Thyroid gland (tissue), 4 donors: ENCODE data around the gene DMD. TPM values are rescaled to one million over a fixed set of nuclear protein-coding genes. Genes with fewer than 3 reads are reported as not detected.

Experiments
- DNase-seq, 2 donors: peaks; one replicate each; pipeline ENCODE4 v3.0.0-alpha.2; 2019
- H3K27ac ChIP-seq, 3 donors: fragments of 200-600 bp; sonication (generic); 1 replicate in 2 of 3; 2 replicates in 1 of 3; pipeline ENCODE4 v1.5.1; 2016 to 2019; ENCODE audit warnings: mild to moderate bottlenecking in 1 of 3, moderate library complexity in 1 of 3
- H3K27me3 ChIP-seq: fragments of 200-600 bp; sonication (generic); one replicate; pipeline ENCODE4 v1.5.1; 2019
- H3K36me3 ChIP-seq, 2 donors: fragments of 200-600 bp; sonication (generic); one replicate each; pipeline ENCODE4 v1.5.1; 2016 to 2019
- H3K4me1 ChIP-seq, 2 donors: fragments of 200-600 bp; sonication (generic); one replicate each; pipeline ENCODE4 v1.5.1; 2017 to 2019
- H3K4me3 ChIP-seq, 3 donors: fragments of 200-600 bp; sonication (generic); replicated peaks in 1 of 3; 1 replicate in 2 of 3; 2 replicates in 1 of 3; pipeline ENCODE4 v1.5.1; 2016; ENCODE audit warnings: mild to moderate bottlenecking in 1 of 3
- H3K9me3 ChIP-seq: fragments of 200-600 bp; sonication (generic); one replicate; pipeline ENCODE4 v1.5.1; 2017
- CTCF ChIP-seq, 6 experiments: fragments of 200-600 bp in 3 of 6; fragments of 450-650 bp in 3 of 6; sonication (generic) in 3 of 6; IDR thresholded peaks; one replicate each; pipeline ENCODE4 v1.5.1; 2016 to 2019; ENCODE audit warnings: antibody characterized with exemption in 6 of 6, mild to moderate bottlenecking in 2 of 6, inconsistent platforms in 1 of 6, moderate library complexity in 1 of 6
- POLR2A ChIP-seq, 2 donors: fragments of 450-650 bp; IDR thresholded peaks; one replicate each; pipeline ENCODE4 v1.6.1; 2017; ENCODE audit warnings: antibody characterized with exemption in 2 of 2, mild to moderate bottlenecking in 2 of 2, moderate library complexity in 1 of 2
- WGBS, 2 donors: methylation state at CpG; one replicate each; pipeline ENCODE4 v1.1.5; 2017; 5-methylcytosine and 5-hydroxymethylcytosine counted together
- intact Hi-C: fragments of 100-400 bp; cut with DNase I; formaldehyde crosslinking; loops from one replicate; pipeline ENCODE4 v1.15.1; 2023
- total RNA-seq, 4 donors: library from RNA; depleted of rRNA; stranded (reverse); fragments of >200 nt; gene quantifications; one replicate each; pipeline ENCODE4 v1.2.3, GENCODE V29; 2016

The DMD gene
- total RNA-seq, 4 donors from 2014 or later, result 16.5 to 24.0 (median 21.7) TPM

- Histone ChIP-seq H3K36me3 (no peaks in the 10 kb centered on the region), H3K27me3 (no peaks in the 10 kb centered on the region), H3K27ac (no peak overlapping the region), H3K4me3 (no peak overlapping the region), H3K9me3 (no peaks in the 10 kb centered on the region), H3K4me1 (no peaks in the 10 kb centered on the region)
- no peak for DNase-seq
- TF ChIP-seq POLR2A (IDR thresholded peaks at IDR 0.05) (no peak), CTCF (IDR thresholded peaks at IDR 0.05) (no peak)
- intact Hi-C loops, result no loop called here
- 86 to 94% methylated on average over 2 of the region's 2 CpGs for whole genome bisulfite sequencing, 2 donors
Observed at GRCh38 chrX:32572644-32573043, 638.7 kb downstream of the DMD start.

GRCh38 chrX:32571579-32571978 lies 639.8 kb downstream of the DMD start:
- intact Hi-C loops, result no loop called here
- Histone ChIP-seq H3K27me3 (no peaks in the 10 kb centered on the region), H3K9me3 (no peaks in the 10 kb centered on the region), H3K4me3 (no peak overlapping the region), H3K27ac (no peak overlapping the region), H3K4me1 (no peaks in the 10 kb centered on the region), H3K36me3 (no peaks in the 10 kb centered on the region)
- no peak for TF ChIP-seq CTCF (IDR thresholded peaks at IDR 0.05)
- no peak for TF ChIP-seq POLR2A (IDR thresholded peaks at IDR 0.05)
- no peak for DNase-seq
- 57 to 72% methylated on average over 2 of the region's 2 CpGs for WGBS, 2 donors

- DNase-seq, result no peak
- Histone ChIP-seq H3K36me3 (no peaks in the 10 kb centered on the region), H3K9me3 (no peaks in the 10 kb centered on the region), H3K27me3 (no peaks in the 10 kb centered on the region), H3K27ac (no peak overlapping the region), H3K4me1 (no peaks in the 10 kb centered on the region), H3K4me3 (no peak overlapping the region)
- WGBS, 2 donors, result 67 to 70% methylated on average over 4 of the region's 4 CpGs
- no peak for TF ChIP-seq CTCF (IDR thresholded peaks at IDR 0.05)
- TF ChIP-seq POLR2A (IDR thresholded peaks at IDR 0.05), result no peak
- intact Hi-C loops, result no loop called here
Observed at GRCh38 chrX:32562261-32562660, 649.1 kb downstream of the DMD start.

- intact Hi-C loops, result no loop called here
- WGBS, 2 donors, result 58 to 86% methylated on average over 1 of the region's 1 CpG
Observed at GRCh38 chrX:32545101-32545500, 666.2 kb downstream of the DMD start.

GRCh38 chrX:32538554-32538953 lies 672.8 kb downstream of the DMD start:
- intact Hi-C loops, result loop anchor here (10.0 kb wide), 1 partner anchor 136 kb away; no protein-coding TSS in a partner anchor
- Histone ChIP-seq H3K36me3 (no peaks in the 10 kb centered on the region), H3K4me3 (no peak overlapping the region), H3K4me1 (no peaks in the 10 kb centered on the region), H3K27ac (no peak overlapping the region), H3K27me3 (no peaks in the 10 kb centered on the region), H3K9me3 (no peaks in the 10 kb centered on the region)
- TF ChIP-seq CTCF (IDR thresholded peaks at IDR 0.05) (no peak), POLR2A (IDR thresholded peaks at IDR 0.05) (no peak)
- 88 to 98% methylated on average over 8 of the region's 8 CpGs for WGBS, 2 donors
- DNase-seq, result no peak

More at GRCh38 chrX:32545101-32545500, 666.2 kb downstream of the DMD start:
- TF ChIP-seq POLR2A (IDR thresholded peaks at IDR 0.05) (no peak), CTCF (IDR thresholded peaks at IDR 0.05) (no peak)
- Histone ChIP-seq H3K27ac (no peak overlapping the region), H3K4me1 (no peaks in the 10 kb centered on the region), H3K4me3 (no peak overlapping the region), H3K9me3 (no peaks in the 10 kb centered on the region), H3K36me3 (no peaks in the 10 kb centered on the region), H3K27me3 (no peaks in the 10 kb centered on the region)
- no peak for DNase-seq
